K562 (cell line): ENCODE data around the gene C17orf114.

Experiments used
- BRD4 ChIP-seq: fragments of 200-600 bp; sonication (generic); IDR thresholded peaks from 2 replicates; pipeline ENCODE4 v1.6.1; 2017; ENCODE audit warnings: inconsistent platforms
- CHAMP1 ChIP-seq: fragments of 450-650 bp; IDR thresholded peaks from 2 replicates; pipeline ENCODE4 v1.6.1; 2016; ENCODE audit warnings: mild to moderate bottlenecking
- EWSR1 ChIP-seq: fragments of 450-650 bp; IDR thresholded peaks from 2 replicates; pipeline ENCODE4 v1.6.1; 2018; ENCODE audit warnings: borderline replicate concordance, mild to moderate bottlenecking, low read depth, moderate library complexity; ENCODE audit not compliant: partially characterized antibody
- ILK ChIP-seq: fragments of 450-650 bp; IDR thresholded peaks from 2 replicates; pipeline ENCODE4 v1.6.1; 2016; ENCODE audit warnings: missing genetic modification characterization, low read depth, mild to moderate bottlenecking, missing compliant biosample characterization, moderate library complexity, borderline replicate concordance
- KLF13 ChIP-seq: fragments of 450-650 bp; IDR thresholded peaks from 2 replicates; pipeline ENCODE4 v1.6.1; 2016; ENCODE audit warnings: missing genetic modification characterization, low read depth, mild to moderate bottlenecking, missing compliant biosample characterization, moderate library complexity, borderline replicate concordance
- RNF2 ChIP-seq: sonication (generic); IDR thresholded peaks from 2 replicates; pipeline ENCODE4 v1.6.1; 2016
- SIX5 ChIP-seq, 2 experiments: IDR thresholded peaks; 2 replicates each; pipeline ENCODE4 v1.6.1; 2011; ENCODE audit warnings: low read length in 2 of 2, borderline replicate concordance in 1 of 2, low read depth in 1 of 2, mild to moderate bottlenecking in 1 of 2, moderate library complexity in 1 of 2; ENCODE audit not compliant: insufficient read depth in 1 of 2
- SLC30A9 ChIP-seq: fragments of 250-450 bp; sonication (Bioruptor Pico); IDR thresholded peaks from 2 replicates; pipeline ENCODE4 v1.8.0; 2022; ENCODE audit warnings: mild to moderate bottlenecking, moderate library complexity
- STAT5A ChIP-seq: IDR thresholded peaks from 2 replicates; pipeline ENCODE4 v1.6.1; 2012; ENCODE audit warnings: low read length, inconsistent platforms, borderline replicate concordance
- TBP ChIP-seq: optimal IDR thresholded peaks from 2 replicates; pipeline ENCODE3; 2011; ENCODE audit warnings: low read depth, low read length, improper control_type of control experiment
- TGIF2 ChIP-seq: sonication (generic); formaldehyde crosslinking; IDR thresholded peaks from 2 replicates; pipeline ENCODE4 v1.8.1; 2022; ENCODE audit warnings: mild to moderate bottlenecking, missing genetic modification reagents, moderate library complexity
- XRCC5 ChIP-seq: fragments of 200-400 bp; formaldehyde crosslinking; IDR thresholded peaks from 2 replicates; pipeline ENCODE4 v1.6.1; 2017; ENCODE audit warnings: low read depth, mild to moderate bottlenecking, low read length
- YY1 ChIP-seq, 3 experiments: IDR thresholded peaks; 2 replicates each; pipeline ENCODE4 v1.6.1; 2011; ENCODE audit warnings: low read length in 2 of 3, mild to moderate bottlenecking in 2 of 3, moderate library complexity in 2 of 3, borderline replicate concordance in 1 of 3, control low read depth in 1 of 3, low read depth in 1 of 3; ENCODE audit not compliant: insufficient read depth in 3 of 3, insufficient replicate concordance in 2 of 3, control insufficient read depth in 1 of 3, insufficient read length in 1 of 3; ENCODE audit errors: extremely low read depth in 1 of 3
- ZNF197 ChIP-seq: fragments of 200-800 bp; sonication (Bioruptor generic); IDR thresholded peaks from 2 replicates; pipeline ENCODE4 v1.6.1; 2016; ENCODE audit warnings: low read depth, missing genetic modification characterization, missing compliant biosample characterization
- ZNF318 ChIP-seq, 2 experiments: fragments of 450-650 bp; IDR thresholded peaks; 2 replicates each; pipeline ENCODE4 v1.6.1; 2016; ENCODE audit warnings: mild to moderate bottlenecking in 2 of 2, borderline replicate concordance in 1 of 2, low read depth in 1 of 2, moderate library complexity in 1 of 2
- ZNF324 ChIP-seq: fragments of 250-450 bp; sonication (Bioruptor Pico); IDR thresholded peaks from 2 replicates; pipeline ENCODE4 v1.4.0; 2020; ENCODE audit warnings: mild to moderate bottlenecking

Gene C17orf114

GRCh38 chr17:4833178-4833940 lies 31.2 kb upstream of the C17orf114 start, which contains the start of gene MINK1 (continued):
- TF ChIP-seq ZNF318 (IDR thresholded peaks at IDR 0.05; ENCODE audit: borderline replicate concordance in 1 of 2, low read depth in 1 of 2), result no peak
- TF ChIP-seq SLC30A9 (CRISPR knock-in tag), result no peak
- TF ChIP-seq ZNF197 (CRISPR knock-in tag), result no peak
- no peak for TF ChIP-seq TGIF2 (CRISPR knock-in tag)
- peak; percentile 11 for TF ChIP-seq TBP
- TF ChIP-seq STAT5A, result no peak
- peak in 1 of 3 experiments; percentile 33 for TF ChIP-seq YY1 (IDR thresholded peaks at IDR 0.05; ENCODE audit: borderline replicate concordance in 1 of 3, control insufficient read depth in 1 of 3, extremely low read depth in 1 of 3, insufficient read depth in 3 of 3, insufficient read length in 1 of 3, insufficient replicate concordance in 2 of 3, low read depth in 1 of 3, low read length in 2 of 3)
- TF ChIP-seq ILK (tag), result no peak
- TF ChIP-seq SIX5 (IDR thresholded peaks at IDR 0.05; ENCODE audit: borderline replicate concordance in 1 of 2, insufficient read depth in 1 of 2, low read depth in 1 of 2, low read length in 2 of 2), result no peak
- no peak for TF ChIP-seq RNF2
- no peak for TF ChIP-seq CHAMP1
- TF ChIP-seq ZNF324, result no peak
- TF ChIP-seq EWSR1, result no peak
- TF ChIP-seq KLF13 (tag), result peak; percentile 95; the same call in 1 of the 2 replicates
- TF ChIP-seq BRD4, result no peak
- no peak for TF ChIP-seq XRCC5
